Mesendoderm (in vitro differentiated cells): ENCODE data around the gene CST9.

Source experiments
- DNase-seq: peaks from one replicate; pipeline ENCODE4 v3.0.0; 2013
- H2AK5ac ChIP-seq: 2 replicates; pipeline ENCODE4 v1.6.1; 2013; ENCODE audit warnings: low read length, inconsistent platforms
- H2BK120ac ChIP-seq: 2 replicates; pipeline ENCODE4 v1.6.1; 2013; ENCODE audit warnings: low read depth, mild to moderate bottlenecking, low read length, moderate library complexity, mixed read lengths
- H2BK15ac ChIP-seq: replicated peaks from 2 replicates; pipeline ENCODE4 v1.6.1; 2013; ENCODE audit warnings: low read depth, mild to moderate bottlenecking, moderate library complexity
- H2BK5ac ChIP-seq: 2 replicates; pipeline ENCODE4 v1.6.1; 2013; ENCODE audit warnings: low read length, inconsistent platforms
- H3K18ac ChIP-seq: 2 replicates; pipeline ENCODE4 v1.6.1; 2013; ENCODE audit warnings: mild to moderate bottlenecking, low read length, mixed read lengths
- H3K23ac ChIP-seq: one replicate; pipeline ENCODE4 v1.6.1; 2013; ENCODE audit warnings: low read length
- H3K27ac ChIP-seq: 2 replicates; pipeline ENCODE4 v1.5.1; 2013; ENCODE audit warnings: low read depth, mild to moderate bottlenecking, inconsistent platforms, low read length, moderate library complexity
- H3K27me3 ChIP-seq: 2 replicates; pipeline ENCODE4 v1.6.1; 2013; ENCODE audit warnings: low read length, control low read depth, mild to moderate bottlenecking, inconsistent platforms; ENCODE audit not compliant: insufficient read depth, poor library complexity
- H3K36me3 ChIP-seq: 2 replicates; pipeline ENCODE4 v1.6.1; 2013; ENCODE audit warnings: low read length, inconsistent platforms; ENCODE audit not compliant: control insufficient read depth, insufficient read depth
- H3K4ac ChIP-seq: one replicate; pipeline ENCODE4 v1.6.1; 2013; ENCODE audit warnings: low read depth, mild to moderate bottlenecking, low read length, moderate library complexity
- H3K4me1 ChIP-seq: 2 replicates; pipeline ENCODE4 v1.6.1; 2013; ENCODE audit warnings: low read depth, low read length, inconsistent platforms; ENCODE audit not compliant: control insufficient read depth
- H3K4me2 ChIP-seq: 2 replicates; pipeline ENCODE4 v1.6.1; 2013; ENCODE audit warnings: low read length
- H3K4me3 ChIP-seq: 2 replicates; pipeline ENCODE4 v1.5.1; 2013; ENCODE audit warnings: mild to moderate bottlenecking, low read length
- H3K56ac ChIP-seq: one replicate; pipeline ENCODE4 v1.6.1; 2013; ENCODE audit warnings: low read length
- H3K79me1 ChIP-seq: 2 replicates; pipeline ENCODE4 v1.6.1; 2013; ENCODE audit warnings: low read length, inconsistent platforms
- H3K79me2 ChIP-seq: 2 replicates; pipeline ENCODE4 v1.6.1; 2013; ENCODE audit warnings: mild to moderate bottlenecking, low read length; ENCODE audit not compliant: control insufficient read depth, insufficient read depth
- H3K9ac ChIP-seq: 2 replicates; pipeline ENCODE4 v1.6.1; 2013; ENCODE audit warnings: low read length, inconsistent platforms
- H4K5ac ChIP-seq: one replicate; pipeline ENCODE4 v1.6.1; 2013; ENCODE audit warnings: low read length
- H4K8ac ChIP-seq: one replicate; pipeline ENCODE4 v1.6.1; 2013; ENCODE audit warnings: low read depth, mild to moderate bottlenecking, control low read depth, low read length, moderate library complexity
- WGBS: extraction: QIAGEN DNeasy Blood & Tissue Kit; methylation state at CpG from one replicate; pipeline ENCODE4 v1.1.7; 2013; ENCODE audit warnings: low lambda C conversion rate, missing lambda C conversion rate; ENCODE audit not compliant: insufficient coverage; ENCODE audit errors: extremely low coverage; 5-methylcytosine and 5-hydroxymethylcytosine counted together

CST9 gene

GRCh38 chr20:23565503-23566045, 40.1 kb downstream of the CST9 start:
- Histone ChIP-seq H3K4me1 (no peaks in the 10 kb centered on the region), H2BK15ac (no peak overlapping the region), H4K5ac (no peak overlapping the region), H3K27ac (no peak overlapping the region), H3K4ac (no peak overlapping the region), H3K79me1 (no peaks in the 10 kb centered on the region), H3K4me3 (no peak overlapping the region), H4K8ac (no peak overlapping the region), H3K4me2 (no peak overlapping the region), H2BK120ac (no peak overlapping the region), H3K9ac (no peak overlapping the region), H2BK5ac (no peak overlapping the region), H3K18ac (no peak overlapping the region), H2AK5ac (no peak overlapping the region), H3K23ac (no peak overlapping the region), H3K36me3 (no peaks in the 10 kb centered on the region), H3K79me2 (no peaks in the 10 kb centered on the region), H3K56ac (no peak overlapping the region), H3K27me3 (no peaks in the 10 kb centered on the region)
- no peak for DNase-seq
- no CpG with 5 or more reads among the region's 2 CpGs for WGBS

GRCh38 chr20:23564927-23565326, 40.8 kb downstream of the CST9 start:
- H3K23ac ChIP-seq = no peak overlapping the region
- H3K4ac ChIP-seq = no peak overlapping the region
- H3K79me1 ChIP-seq = no peaks in the 10 kb centered on the region
- no peak overlapping the region for H3K4me2 ChIP-seq
- H2BK120ac ChIP-seq = no peak overlapping the region
- H2BK15ac ChIP-seq = no peak overlapping the region
- no peak overlapping the region for H3K56ac ChIP-seq
- WGBS = no CpG with 5 or more reads among the region's 3 CpGs
- no peaks in the 10 kb centered on the region for H3K36me3 ChIP-seq
- no peak overlapping the region for H3K18ac ChIP-seq
- H3K4me1 ChIP-seq = no peaks in the 10 kb centered on the region
- no peaks in the 10 kb centered on the region for H3K27me3 ChIP-seq
- no peak overlapping the region for H2BK5ac ChIP-seq
- no peaks in the 10 kb centered on the region for H3K79me2 ChIP-seq
- H3K9ac ChIP-seq = no peak overlapping the region
- H3K4me3 ChIP-seq = no peak overlapping the region
- H3K27ac ChIP-seq = no peak overlapping the region
- H2AK5ac ChIP-seq = no peak overlapping the region
- no peak overlapping the region for H4K8ac ChIP-seq
- H4K5ac ChIP-seq = no peak overlapping the region
- DNase-seq = no peak

- Histone ChIP-seq H2AK5ac (no peak overlapping the region), H3K36me3 (no peaks in the 10 kb centered on the region), H3K18ac (no peak overlapping the region), H3K9ac (no peak overlapping the region), H3K4me1 (no peaks in the 10 kb centered on the region), H3K27ac (no peak overlapping the region), H4K5ac (no peak overlapping the region), H3K4me2 (no peak overlapping the region), H3K56ac (no peak overlapping the region), H2BK15ac (no peak overlapping the region), H3K27me3 (no peaks in the 10 kb centered on the region), H3K23ac (no peak overlapping the region), H4K8ac (no peak overlapping the region), H3K79me1 (no peaks in the 10 kb centered on the region), H2BK120ac (no peak overlapping the region), H3K4me3 (no peak overlapping the region), H2BK5ac (no peak overlapping the region), H3K4ac (no peak overlapping the region), H3K79me2 (no peaks in the 10 kb centered on the region)
- no CpG with 5 or more reads among the region's 1 CpG for WGBS
- no peak for DNase-seq
These were observed 42.9 kb downstream of the CST9 start for GRCh38 chr20:23562721-23563342.

GRCh38 chr20:23554401-23554800, 51.3 kb downstream of the CST9 start:
- no CpG with 5 or more reads among the region's 1 CpG for WGBS
- Histone ChIP-seq H2BK5ac (no peak overlapping the region), H3K27me3 (no peaks in the 10 kb centered on the region), H3K4ac (no peak overlapping the region), H3K79me1 (no peaks in the 10 kb centered on the region), H3K4me2 (no peak overlapping the region), H3K23ac (no peak overlapping the region), H4K5ac (no peak overlapping the region), H3K27ac (no peak overlapping the region), H3K4me1 (no peaks in the 10 kb centered on the region), H4K8ac (no peak overlapping the region), H3K36me3 (no peaks in the 10 kb centered on the region), H3K9ac (no peak overlapping the region), H2AK5ac (no peak overlapping the region), H2BK120ac (no peak overlapping the region), H3K56ac (no peak overlapping the region), H2BK15ac (no peak overlapping the region), H3K79me2 (no peaks in the 10 kb centered on the region), H3K18ac (no peak overlapping the region), H3K4me3 (no peak overlapping the region)
- no peak for DNase-seq
